OCI-LY1 (cell line): Measurements from ENCODE around the gene CREB3L1.

Source experiments
- H2AFZ ChIP-seq: fragments of 200-600 bp; sonication (generic), shearing (Covaris generic); 2 replicates; pipeline ENCODE4 v1.6.0; 2014; ENCODE audit warnings: antibody characterized with exemption, mild to moderate bottlenecking, low read length
- H3F3A ChIP-seq: fragments of 200-600 bp; sonication (generic), shearing (Covaris generic); 2 replicates; pipeline ENCODE4 v1.6.0; 2014; ENCODE audit warnings: mild to moderate bottlenecking, antibody characterized with exemption, low read length, moderate library complexity; ENCODE audit not compliant: insufficient read depth
- H3K27ac ChIP-seq: fragments of 200-600 bp; sonication (generic); 2 replicates; pipeline ENCODE4 v1.5.1; 2014; ENCODE audit warnings: low read length, mixed run types, mild to moderate bottlenecking, low read depth; ENCODE audit not compliant: poor library complexity, severe bottlenecking
- H3K27me3 ChIP-seq: fragments of 200-600 bp; sonication (generic); 2 replicates; pipeline ENCODE4 v1.6.0; 2014; ENCODE audit warnings: antibody characterized with exemption, mild to moderate bottlenecking, low read length, moderate library complexity; ENCODE audit not compliant: insufficient read depth
- H3K36me3 ChIP-seq: fragments of 200-600 bp; sonication (generic); 2 replicates; pipeline ENCODE4 v1.6.1; 2014; ENCODE audit warnings: mild to moderate bottlenecking, antibody characterized with exemption, low read length, moderate library complexity, mixed read lengths; ENCODE audit not compliant: insufficient read depth
- H3K4me1 ChIP-seq: fragments of 200-600 bp; sonication (generic); 2 replicates; pipeline ENCODE4 v1.5.1; 2014; ENCODE audit warnings: mild to moderate bottlenecking, low read length, moderate library complexity; ENCODE audit not compliant: insufficient read depth, severe bottlenecking
- H3K4me2 ChIP-seq: fragments of 200-600 bp; sonication (generic), shearing (Covaris generic); 2 replicates; pipeline ENCODE4 v1.6.1; 2014; ENCODE audit warnings: low read length
- H3K4me3 ChIP-seq: fragments of 200-600 bp; sonication (generic); 2 replicates; pipeline ENCODE4 v1.5.1; 2014; ENCODE audit warnings: low read length, low read depth, mild to moderate bottlenecking, mixed read lengths; ENCODE audit not compliant: poor library complexity, severe bottlenecking
- H3K79me2 ChIP-seq: fragments of 200-600 bp; shearing (Covaris generic); 2 replicates; pipeline ENCODE4 v1.6.1; 2016; ENCODE audit warnings: mixed run types, low read length, mixed read lengths; ENCODE audit not compliant: insufficient read depth
- H3K9ac ChIP-seq: fragments of 200-600 bp; sonication (generic), shearing (Covaris generic); 2 replicates; pipeline ENCODE4 v1.6.1; 2014; ENCODE audit warnings: mild to moderate bottlenecking, low read length, mixed read lengths
- H3K9me2 ChIP-seq: fragments of 200-600 bp; sonication (generic), shearing (Covaris generic); 2 replicates; pipeline ENCODE4 v1.6.1; 2014; ENCODE audit warnings: low read depth, mild to moderate bottlenecking, low read length, mixed read lengths
- H3K9me3 ChIP-seq: fragments of 200-600 bp; shearing (Covaris generic); 2 replicates; pipeline ENCODE4 v1.6.1; 2014; ENCODE audit warnings: low read length, mixed read lengths
- H4K20me1 ChIP-seq: fragments of 200-600 bp; sonication (generic), shearing (Covaris generic); 2 replicates; pipeline ENCODE4 v1.6.0; 2016; ENCODE audit warnings: mild to moderate bottlenecking, low read length; ENCODE audit not compliant: insufficient read depth
- CTCF ChIP-seq: fragments of 200-600 bp; sonication (generic), shearing (Covaris generic); IDR thresholded peaks from 2 replicates; pipeline ENCODE4 v1.5.1; 2017; ENCODE audit warnings: mild to moderate bottlenecking, antibody characterized with exemption, low read length, moderate library complexity, mixed read lengths
- EZH2 ChIP-seq: fragments of 200-600 bp; sonication (generic), shearing (Covaris generic); IDR thresholded peaks from 2 replicates; pipeline ENCODE4 v1.8.0; 2017; ENCODE audit warnings: borderline replicate concordance, mixed run types, mild to moderate bottlenecking, antibody characterized with exemption, low read length, moderate library complexity, mixed read lengths

CREB3L1 gene

GRCh38 chr11:46335271-46335670, 57.8 kb downstream of the CREB3L1 start:
- TF ChIP-seq CTCF (no peak), EZH2 (no peak)
- H3K27ac ChIP-seq, result no peak overlapping the region
- H3F3A ChIP-seq, result no peaks in the 10 kb centered on the region
- H2AFZ ChIP-seq, result no peak overlapping the region
- peaks cover 24% of the 10 kb centered on the region; the same call in 1 of the 2 replicates for H3K27me3 ChIP-seq
- no peaks in the 10 kb centered on the region for H4K20me1 ChIP-seq
- H3K79me2 ChIP-seq, result no peaks in the 10 kb centered on the region
- H3K9me3 ChIP-seq, result no peaks in the 10 kb centered on the region
- no peak overlapping the region for H3K4me3 ChIP-seq
- H3K36me3 ChIP-seq, result no peaks in the 10 kb centered on the region
- H3K9ac ChIP-seq, result no peak overlapping the region
- H3K4me1 ChIP-seq, result no peaks in the 10 kb centered on the region
- no peak overlapping the region for H3K4me2 ChIP-seq
- H3K9me2 ChIP-seq, result no peaks in the 10 kb centered on the region

GRCh38 chr11:46335890-46336562, 58.6 kb downstream of the CREB3L1 start:
- Histone ChIP-seq H3K36me3 (no peaks in the 10 kb centered on the region), H2AFZ (no peak overlapping the region), H3K4me2 (no peak overlapping the region), H3K79me2 (no peaks in the 10 kb centered on the region), H3K27ac (no peak overlapping the region), H3F3A (no peaks in the 10 kb centered on the region), H4K20me1 (no peaks in the 10 kb centered on the region), H3K9me2 (no peaks in the 10 kb centered on the region), H3K9me3 (no peaks in the 10 kb centered on the region), H3K27me3 (peaks cover 24% of the 10 kb centered on the region; the same call in 1 of the 2 replicates), H3K4me3 (no peak overlapping the region), H3K4me1 (no peaks in the 10 kb centered on the region), H3K9ac (no peak overlapping the region)
- no peak for TF ChIP-seq EZH2
- no peak for TF ChIP-seq CTCF

- no peak overlapping the region for H3K27ac ChIP-seq
- no peaks in the 10 kb centered on the region for H3F3A ChIP-seq
- no peaks in the 10 kb centered on the region for H3K4me1 ChIP-seq
- H3K9ac ChIP-seq, result no peak overlapping the region
- no peaks in the 10 kb centered on the region for H3K9me3 ChIP-seq
- peaks cover 19% of the 10 kb centered on the region; the same call in 1 of the 2 replicates for H3K27me3 ChIP-seq
- H3K4me2 ChIP-seq, result no peak overlapping the region
- no peak overlapping the region for H3K4me3 ChIP-seq
- TF ChIP-seq CTCF (no peak), EZH2 (no peak)
- H4K20me1 ChIP-seq, result no peaks in the 10 kb centered on the region
- H3K79me2 ChIP-seq, result no peaks in the 10 kb centered on the region
- H3K9me2 ChIP-seq, result no peaks in the 10 kb centered on the region
- no peaks in the 10 kb centered on the region for H3K36me3 ChIP-seq
- no peak overlapping the region for H2AFZ ChIP-seq
Measured at GRCh38 chr11:46336563-46337180, 59.2 kb downstream of the CREB3L1 start.
